Right ventricle myocardium superior (tissue), 1 donor: ENCODE measurements around the gene BICC1. TPM values are rescaled to one million over a fixed set of nuclear protein-coding genes. Genes with fewer than 3 reads are reported as not detected.
A peak's percentile ranks its signal among the peaks of the same experiment; 100 is the strongest.

Source experiments
- ATAC-seq: fragments of 200-7000 bp; cut with Tn5 transposase; one replicate; pipeline ENCODE4 v1.9.1; 2020; ENCODE audit warnings: mild to moderate bottlenecking; ENCODE audit not compliant: poor library complexity
- DNase-seq: peaks from one replicate; pipeline ENCODE4 v3.0.0-alpha.2; 2020
- intact Hi-C: fragments of 100-400 bp; cut with DNase I; formaldehyde crosslinking; loops from one replicate; pipeline ENCODE4 v1.11.2; 2022
- total RNA-seq: library from RNA; stranded (reverse); fragmentation: NEBNext Ultra II Directional; extraction: Animal tissue kit (Norgen Biotek cat#: 25700); gene quantifications from one replicate; pipeline ENCODE4 v1.2.1, GENCODE V29; 2021
- donor health status: DM: no; HTN: yes; CAD: no; lungs with severe emphysema.

Gene BICC1
- total RNA-seq, 1 donor from 2014 or later, result 6.1 TPM

DNA sequence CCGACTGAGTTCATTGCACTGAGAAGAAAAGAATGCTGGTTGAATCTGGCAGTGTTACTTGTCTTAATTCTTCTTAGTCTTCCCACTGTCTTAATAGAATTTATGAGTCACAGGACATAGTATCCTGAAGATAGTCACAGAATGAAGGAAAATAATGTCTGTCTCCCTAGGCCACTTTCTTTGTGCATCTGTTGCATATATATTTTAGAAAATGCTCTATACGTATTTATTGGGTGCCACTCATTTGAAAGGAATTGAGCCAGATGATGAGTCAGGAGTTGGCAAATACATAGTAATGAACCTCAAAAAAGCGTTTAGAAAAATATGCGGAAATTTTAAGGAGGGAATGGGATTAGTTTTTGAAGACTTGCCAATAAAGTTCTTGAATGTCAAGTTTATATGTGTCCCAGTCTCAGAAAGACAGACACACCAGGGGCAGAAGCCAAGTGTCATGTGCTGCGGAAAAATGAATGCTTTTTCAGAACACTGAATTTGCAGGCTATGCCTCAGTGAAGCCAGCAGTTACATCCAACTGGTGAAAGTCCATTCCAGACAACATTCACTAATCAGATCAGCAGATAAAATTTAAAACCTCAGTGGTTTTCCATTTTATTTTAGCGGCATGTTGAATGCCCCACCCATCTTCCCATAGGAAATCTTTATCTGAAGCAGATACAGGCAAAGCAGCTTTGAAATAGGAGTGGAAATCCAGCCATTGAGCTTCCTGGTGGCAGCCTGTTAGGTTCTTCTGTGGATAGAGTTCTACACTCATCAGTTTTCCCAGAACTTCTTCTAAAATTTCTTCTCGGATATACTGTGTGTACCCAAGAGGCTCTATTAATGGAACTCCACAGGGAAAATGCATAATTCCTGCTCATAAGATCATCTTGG, 308.4 kb downstream of the BICC1 start:
- DNase-seq (no peak), ATAC-seq (peak; percentile 44)
- intact Hi-C loops, result no loop called here

DNA sequence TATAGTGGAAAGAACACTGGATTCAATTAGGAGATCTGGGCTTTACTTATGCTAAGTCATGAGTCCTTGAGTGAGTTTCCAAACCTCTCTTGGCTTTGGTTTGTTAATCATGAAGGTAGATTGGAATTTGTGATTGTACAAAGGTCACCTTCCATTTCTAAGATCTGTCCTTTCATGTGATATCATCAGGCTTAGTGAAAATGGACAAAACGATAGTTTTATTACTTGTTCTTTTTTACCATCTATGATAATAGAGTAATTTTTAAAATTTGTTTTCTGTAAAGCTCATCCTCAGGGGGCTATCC, 309.0 kb downstream of the BICC1 start:
- DNase-seq (no peak), ATAC-seq (no peak)
- intact Hi-C loops, result no loop called here

DNA sequence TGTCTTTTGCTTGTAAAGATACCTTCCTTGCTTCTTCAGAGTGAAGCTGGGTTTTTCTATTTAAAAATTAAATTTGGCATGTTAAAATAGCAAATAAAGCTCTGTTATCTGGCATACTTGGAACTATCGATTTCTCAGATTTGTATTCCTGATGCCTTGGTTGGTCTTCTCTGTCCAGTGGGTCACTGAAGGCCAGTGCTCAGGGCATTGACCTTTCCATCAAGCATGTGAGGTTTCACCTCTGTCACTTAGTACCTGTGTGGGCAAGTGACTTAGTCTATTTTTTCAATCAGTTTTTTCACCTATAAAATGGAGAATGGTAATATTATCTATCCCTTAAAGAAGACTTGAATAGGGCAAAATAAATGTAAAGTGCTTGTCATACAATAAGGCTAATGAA, 311.3 kb downstream of the BICC1 start:
- ATAC-seq (no peak), DNase-seq (no peak)
- intact Hi-C loops, result no loop called here

DNA sequence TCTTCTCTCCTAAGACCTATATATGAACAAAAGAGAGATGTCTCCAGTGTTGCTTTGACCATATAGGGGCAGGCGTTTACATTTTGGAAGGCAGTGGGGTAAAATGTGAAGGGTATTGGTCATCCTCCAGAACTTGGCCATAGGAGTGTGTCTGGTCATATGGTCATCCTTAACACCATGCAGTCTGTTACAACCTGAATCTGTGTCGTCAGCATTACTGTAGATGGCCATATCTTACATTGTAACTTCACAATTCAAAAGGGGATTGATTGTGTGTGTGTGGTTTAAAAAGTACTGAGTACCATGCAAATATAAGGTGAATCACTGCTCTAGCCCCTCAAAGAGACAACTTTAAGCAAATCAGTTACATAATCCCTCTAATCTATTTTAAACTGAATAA, 311.7 kb downstream of the BICC1 start:
- intact Hi-C loops, result no loop called here
- ATAC-seq (no peak), DNase-seq (no peak)

DNA sequence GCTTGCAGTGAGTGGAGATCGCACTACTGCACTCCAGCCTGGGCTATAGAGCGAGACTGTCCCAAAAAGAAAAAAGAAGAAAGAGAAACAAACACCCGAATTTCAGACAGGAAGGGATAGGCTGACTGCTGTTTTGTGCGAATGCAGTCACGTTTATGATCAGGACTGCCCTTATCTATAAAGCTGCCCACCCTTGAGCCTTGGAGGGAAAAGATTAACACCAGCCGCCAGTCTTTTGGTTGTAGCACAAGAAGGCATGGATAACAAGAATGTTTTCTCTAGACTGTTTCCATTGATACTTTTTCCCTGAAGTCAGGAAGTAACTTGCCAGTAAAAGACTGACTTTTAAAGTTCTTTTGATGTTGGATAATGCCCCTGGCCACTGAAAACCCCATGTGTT, 314.0 kb downstream of the BICC1 start:
- intact Hi-C loops, result no loop called here
- ATAC-seq, result no peak
- no peak for DNase-seq

DNA sequence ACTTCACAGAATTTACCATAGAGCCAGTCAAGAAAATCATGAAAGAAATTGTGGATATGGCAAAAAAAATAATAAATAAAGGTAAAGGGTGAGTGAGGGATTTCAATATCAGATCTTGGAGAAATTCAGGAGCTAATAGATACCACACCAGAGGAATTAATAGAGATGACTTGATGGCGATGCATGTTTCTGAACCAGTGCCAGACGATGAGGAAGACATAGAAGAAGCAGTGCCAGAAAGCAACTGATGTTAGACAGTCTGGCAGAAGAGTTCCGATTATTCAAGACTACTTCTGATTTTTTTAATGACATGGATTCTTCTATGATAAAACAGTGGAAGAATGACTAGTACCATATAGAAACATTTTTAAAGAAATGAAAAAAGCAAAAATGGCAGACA, 314.7 kb downstream of the BICC1 start:
- DNase-seq (no peak), ATAC-seq (no peak)
- intact Hi-C loops, result no loop called here

DNA sequence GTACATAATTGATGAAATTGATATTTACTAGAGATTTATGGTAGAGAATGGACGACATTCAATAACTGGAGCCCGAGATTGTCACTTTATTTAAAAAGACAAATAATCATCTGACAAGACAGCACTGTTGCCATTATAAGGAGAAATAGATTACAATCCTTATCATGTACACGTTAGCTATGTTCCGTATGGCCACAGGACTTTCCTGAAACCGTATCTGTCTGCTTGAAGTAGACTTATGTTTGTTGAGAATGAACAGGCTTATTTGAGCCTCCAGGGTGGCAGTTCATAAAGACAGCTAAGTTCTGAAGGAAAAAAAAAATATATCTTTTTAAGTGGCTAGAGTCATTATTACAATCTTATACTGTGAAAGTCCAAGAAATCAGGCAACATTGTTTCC, 317.2 kb downstream of the BICC1 start:
- ATAC-seq (no peak), DNase-seq (no peak)
- intact Hi-C loops, result no loop called here

DNA sequence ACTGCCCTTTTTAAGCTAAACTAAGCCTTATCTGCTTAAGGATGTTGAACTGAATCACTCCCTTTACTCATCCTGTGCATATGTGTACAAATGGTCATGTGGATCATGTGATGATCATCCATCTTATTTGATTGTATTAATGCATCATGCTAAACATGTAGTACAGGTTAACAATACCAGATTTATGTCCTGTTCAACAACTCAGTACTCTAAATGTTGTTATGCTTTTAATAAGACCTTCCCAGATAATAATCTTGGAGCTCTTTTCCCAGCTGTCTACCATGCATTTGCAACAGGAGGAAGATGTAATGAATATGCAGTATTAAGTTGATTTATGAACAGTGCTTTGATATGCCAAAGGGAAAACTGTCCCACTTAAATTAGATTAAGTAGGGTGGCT, 318.0 kb downstream of the BICC1 start:
- no peak for DNase-seq
- no peak for ATAC-seq
- intact Hi-C loops, result no loop called here

DNA sequence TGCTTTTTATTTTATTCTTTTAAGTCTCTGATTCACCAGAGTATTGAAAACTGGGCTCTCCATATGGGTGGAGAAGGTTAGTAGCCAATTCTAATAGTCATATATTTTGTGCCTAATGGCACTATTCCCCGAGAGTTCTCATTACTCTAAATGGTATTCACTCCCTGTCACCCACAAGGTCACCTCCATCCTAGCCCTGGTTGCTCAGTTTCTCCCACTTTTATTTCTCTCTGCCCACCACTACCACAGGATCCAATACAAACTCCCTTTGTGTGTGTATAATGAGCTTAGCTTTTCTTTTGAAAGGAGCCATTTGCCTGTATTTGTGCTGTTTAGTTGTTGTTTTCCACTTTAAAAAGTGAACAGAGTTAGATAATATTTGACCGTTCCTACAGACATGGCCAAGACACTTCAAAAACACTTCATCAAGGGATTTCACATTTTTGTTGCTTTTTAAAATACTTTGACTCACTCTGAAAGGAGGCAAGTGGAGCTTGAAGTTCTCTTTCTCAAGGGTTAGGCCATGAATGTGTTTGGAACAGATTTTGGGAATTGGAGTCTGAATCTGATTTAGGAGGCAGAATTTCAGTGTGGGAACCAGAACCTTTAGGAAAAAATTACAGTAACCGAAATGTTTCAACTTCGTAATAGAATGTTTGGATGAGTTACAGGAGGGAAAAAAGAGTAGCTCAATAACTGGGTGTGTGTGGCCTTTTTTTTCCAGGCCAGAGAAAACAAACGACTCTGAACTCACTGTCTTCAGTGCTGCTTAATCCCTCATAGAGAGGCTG, 321.3 kb downstream of the BICC1 start:
- peak; percentile 60 for ATAC-seq
- intact Hi-C loops, result no loop called here
- DNase-seq, result no peak

DNA sequence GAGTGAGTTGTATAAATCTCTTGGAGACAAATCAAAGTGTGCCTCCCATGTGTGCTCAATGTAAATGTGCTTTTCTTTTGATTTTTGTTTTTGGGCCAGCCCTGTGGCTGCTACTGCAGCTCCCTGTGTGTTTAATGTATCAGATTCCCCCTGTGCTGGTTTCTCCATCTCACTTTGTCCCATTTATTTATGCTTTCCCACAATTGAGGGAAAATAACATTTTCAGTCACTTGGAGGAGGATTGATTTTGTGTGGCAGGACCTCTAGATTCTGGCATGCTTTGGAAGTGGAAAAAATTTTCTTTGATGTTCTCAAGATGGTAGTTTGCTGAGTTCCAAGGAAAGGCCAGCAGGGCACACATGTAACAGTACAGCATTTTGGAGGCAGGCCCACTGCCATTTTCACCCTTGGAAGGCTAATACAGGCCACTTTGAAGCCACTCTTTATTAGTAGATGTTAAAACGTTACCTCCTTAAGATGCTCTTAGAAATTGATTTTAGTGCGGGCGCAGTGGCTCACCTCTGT, 323.6 kb downstream of the BICC1 start:
- intact Hi-C loops, result no loop called here
- ATAC-seq (no peak), DNase-seq (no peak)

DNA sequence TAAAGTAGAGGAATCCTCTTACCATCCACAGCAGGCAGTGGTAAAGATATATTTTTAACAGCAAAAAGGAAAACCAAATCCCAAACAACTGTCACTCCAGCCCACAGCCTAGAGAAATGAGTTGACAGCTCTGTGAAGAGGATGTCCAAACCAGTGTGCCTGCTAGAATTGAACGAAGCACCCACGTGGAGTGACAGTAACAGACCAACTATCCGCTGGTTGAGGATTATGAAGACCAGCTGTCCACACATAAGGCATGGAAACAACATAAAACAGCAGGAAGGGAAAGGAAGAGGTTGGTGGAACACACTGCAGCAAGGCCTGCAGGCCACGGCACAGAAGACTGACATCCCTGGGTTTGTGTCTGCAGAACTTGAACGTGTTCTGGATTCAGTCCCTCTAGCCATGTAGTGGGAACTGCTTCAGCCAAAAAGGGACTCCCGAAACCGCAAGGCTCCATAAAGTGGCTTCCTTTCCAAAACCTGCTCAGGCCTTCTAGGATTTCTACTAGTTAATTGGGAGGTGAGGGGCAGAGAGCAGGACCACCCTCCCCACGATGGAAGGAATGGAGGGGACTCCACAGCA, 324.4 kb downstream of the BICC1 start:
- intact Hi-C loops, result no loop called here
- DNase-seq (no peak), ATAC-seq (no peak)

DNA sequence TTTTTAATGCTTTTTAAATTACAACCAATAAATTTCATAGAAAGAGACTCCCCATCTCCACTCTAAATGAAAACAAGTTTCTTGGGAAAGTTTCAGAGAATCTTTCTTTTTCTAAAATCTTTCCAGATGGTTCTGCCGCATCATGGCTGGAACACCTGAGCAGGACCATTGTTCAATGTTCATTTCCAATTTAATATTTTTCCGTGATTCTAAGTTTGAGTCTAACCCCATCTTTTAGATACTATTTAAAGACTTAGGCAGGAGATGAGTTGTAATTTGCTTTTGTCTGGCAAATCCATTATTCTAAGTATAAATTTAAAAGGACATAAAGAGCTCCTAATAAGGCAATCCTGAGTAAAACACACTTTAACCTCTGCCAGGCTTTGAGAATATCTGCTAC, 325.2 kb downstream of the BICC1 start:
- intact Hi-C loops, result no loop called here
- DNase-seq, result no peak
- ATAC-seq, result no peak

DNA sequence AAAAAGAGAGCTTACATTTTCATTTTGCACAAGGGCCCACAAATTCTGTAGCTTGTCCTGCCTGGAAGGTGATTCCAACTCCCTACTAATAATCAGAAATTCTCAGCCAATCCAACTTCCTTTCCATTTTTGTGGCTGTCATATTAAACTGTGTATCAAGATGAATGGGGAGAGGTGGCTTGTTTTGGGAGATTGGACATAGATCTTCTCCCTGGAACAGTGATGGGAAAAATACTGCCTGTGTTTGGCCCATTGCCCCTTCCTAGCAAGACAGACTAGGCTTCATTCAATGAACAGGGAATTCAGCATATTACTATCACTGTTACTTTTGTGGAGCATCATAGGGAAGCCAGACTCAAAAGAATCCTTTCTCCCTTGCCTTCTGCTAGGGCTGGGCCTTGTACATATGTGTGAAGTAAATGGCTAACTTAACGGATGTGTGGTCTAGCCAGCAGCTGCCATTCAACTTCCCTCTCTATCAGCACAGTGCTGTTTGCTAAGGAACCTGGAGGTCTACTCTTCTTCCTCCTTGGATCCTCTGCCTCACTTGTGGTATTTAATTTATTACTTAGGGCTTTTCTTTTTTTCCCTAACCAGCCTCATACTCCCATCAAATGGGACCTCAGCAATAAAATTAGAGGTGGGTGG, 326.0 kb downstream of the BICC1 start:
- intact Hi-C loops, result no loop called here

DNA sequence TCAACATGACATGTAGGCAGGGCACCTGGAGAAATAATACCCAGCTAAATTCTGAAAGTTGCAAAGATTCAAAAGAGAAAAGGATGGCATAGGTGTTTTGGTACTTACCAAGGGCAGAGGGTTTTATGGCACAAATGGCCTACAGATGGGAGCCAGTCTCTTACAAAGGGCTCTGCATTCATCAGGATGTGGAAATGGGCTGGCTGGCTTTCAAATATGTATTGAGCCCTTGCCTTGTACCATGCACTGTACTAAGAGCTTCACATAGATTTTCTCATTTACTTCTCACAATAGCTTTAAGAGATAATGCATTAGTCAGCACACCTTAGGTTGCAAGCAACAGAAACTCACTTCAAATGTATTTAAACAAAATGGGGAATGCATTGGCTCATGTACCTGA, 327.1 kb downstream of the BICC1 start:
- DNase-seq (no peak), ATAC-seq (no peak)
- intact Hi-C loops, result no loop called here

More for the DNA sequence above, 326.0 kb downstream of the BICC1 start:
- ATAC-seq (no peak), DNase-seq (no peak)

DNA sequence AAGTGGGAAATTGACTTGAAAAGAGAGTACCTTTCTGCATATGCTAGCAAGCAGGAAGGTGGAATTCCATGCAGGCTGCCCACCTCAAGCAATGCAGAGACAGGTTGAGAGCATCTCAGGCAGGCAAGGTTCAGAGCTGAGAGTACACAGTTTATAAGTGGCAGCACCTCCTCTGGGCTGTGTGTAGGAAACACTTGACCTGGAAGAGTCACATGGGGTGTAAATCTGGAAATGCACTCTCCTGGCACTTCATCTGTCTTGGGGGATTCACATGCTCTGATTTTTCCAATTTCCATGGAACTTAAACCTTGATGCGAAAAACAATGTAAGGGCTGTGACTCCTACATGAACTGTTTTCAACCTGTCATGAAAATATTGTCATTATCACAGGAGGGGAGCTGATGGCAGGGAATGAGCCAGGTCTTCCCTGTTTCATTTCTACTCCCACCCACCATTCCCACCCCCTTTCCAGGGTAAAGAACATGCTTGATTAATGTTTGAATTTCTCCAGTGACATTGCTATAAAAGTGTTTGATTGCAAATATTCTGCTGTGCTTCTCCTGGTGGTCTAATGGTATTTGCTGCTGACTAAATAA, 328.3 kb downstream of the BICC1 start:
- intact Hi-C loops, result no loop called here
- ATAC-seq, result no peak
- DNase-seq, result no peak

DNA sequence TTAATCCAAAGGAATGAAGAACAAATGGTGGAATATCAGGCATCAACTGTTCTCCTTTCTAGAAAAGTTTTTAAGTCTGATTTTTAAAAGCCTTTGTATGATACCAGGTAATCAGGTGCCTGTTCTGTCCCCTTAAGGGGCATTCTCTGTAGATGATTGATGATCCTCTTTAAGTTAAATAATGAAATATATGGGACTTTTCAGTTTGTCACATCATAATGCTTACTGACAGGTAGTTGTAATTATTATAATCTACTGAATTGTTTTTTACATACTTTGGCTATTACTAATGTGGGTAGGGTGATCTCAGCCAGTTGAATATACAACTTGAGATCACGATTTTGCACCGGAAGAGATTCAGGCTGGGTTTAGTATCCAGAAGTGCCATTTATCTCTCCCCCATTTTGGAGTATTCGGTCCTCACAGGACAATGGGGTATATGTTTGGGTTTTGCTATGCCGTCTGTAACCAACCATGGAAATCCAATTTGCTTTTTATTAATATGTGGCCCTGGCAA, 330.2 kb downstream of the BICC1 start:
- intact Hi-C loops, result no loop called here
- ATAC-seq, result no peak
- DNase-seq, result no peak

DNA sequence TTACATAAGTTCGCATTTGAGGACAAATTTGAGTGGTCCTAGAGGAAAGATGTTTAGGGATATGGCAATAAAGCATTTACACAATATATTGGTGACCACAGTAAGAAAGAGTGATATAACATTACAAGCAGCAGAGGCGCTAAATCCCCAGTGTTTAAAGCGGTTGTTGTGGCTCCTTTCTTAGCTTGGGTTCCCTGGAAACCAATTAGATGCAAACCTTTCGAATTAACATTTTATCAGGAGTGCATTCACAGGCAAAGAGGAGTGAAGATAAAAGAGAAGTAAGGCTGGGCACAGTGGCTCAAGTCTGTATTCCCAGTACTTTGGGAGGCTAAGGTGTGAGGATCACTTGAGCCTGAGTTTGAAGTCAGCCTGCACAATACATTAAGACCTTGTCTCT, 331.1 kb downstream of the BICC1 start:
- ATAC-seq (no peak), DNase-seq (no peak)
- intact Hi-C loops, result no loop called here

DNA sequence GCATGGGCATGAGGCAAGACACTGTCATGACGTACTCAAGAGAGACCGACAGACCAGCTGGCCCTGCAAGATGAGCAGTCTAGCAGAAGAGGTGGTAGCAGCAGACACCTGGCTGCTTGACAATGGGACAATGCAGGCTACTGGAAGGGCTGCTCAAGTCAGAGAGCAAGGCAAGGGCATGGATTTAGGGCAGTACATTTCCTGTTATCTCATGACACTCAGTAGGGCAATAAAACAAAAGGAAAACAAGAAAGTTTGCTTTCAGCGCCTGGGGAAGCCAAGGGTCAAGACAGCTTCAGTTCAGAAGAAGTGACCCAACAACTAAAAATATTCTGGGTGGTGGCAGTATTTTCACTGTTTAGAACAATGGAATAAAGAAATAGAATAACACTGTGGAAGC, 332.0 kb downstream of the BICC1 start:
- intact Hi-C loops, result no loop called here
- no peak for ATAC-seq
- no peak for DNase-seq

DNA sequence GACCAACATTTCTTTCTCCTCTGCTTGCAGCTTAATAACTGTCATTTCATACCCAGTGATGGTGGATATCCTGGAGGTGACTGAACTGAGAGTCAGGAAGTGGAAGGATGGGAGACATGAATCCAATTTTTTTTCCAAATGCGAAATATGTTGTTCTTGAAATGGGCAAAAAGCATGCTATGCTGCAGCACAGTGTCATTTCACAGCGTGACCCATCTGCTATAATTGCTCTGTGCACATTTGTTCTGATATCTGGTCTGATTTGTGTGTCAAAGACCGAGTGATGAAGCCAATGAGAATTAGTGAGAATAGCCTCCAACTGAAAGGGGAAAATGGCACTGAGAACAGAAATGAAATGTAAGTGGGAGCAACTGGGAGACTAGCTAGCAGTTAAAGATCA, 334.2 kb downstream of the BICC1 start:
- DNase-seq, result no peak

More for the DNA sequence above, 334.2 kb downstream of the BICC1 start:
- no peak for ATAC-seq
- intact Hi-C loops, result no loop called here
